Activated CD4-positive, alpha-beta T cell treated with anti-CD3 and anti-CD28 coated beads for 48 hours (primary cell): Measurements from ENCODE around the gene CD6.
A peak's percentile ranks its signal among the peaks of the same experiment; 100 is the strongest.

Source experiments
- DNase-seq: peaks from one replicate; pipeline ENCODE4 v3.0.0-alpha.2; 2020

CD6 gene

GRCh38 chr11:60971520-60971919, at the start of gene CD6:
CD6 (plus strand) TSS chr11:60971680; CDS start chr11:60971866, 186 bp downstream.
- peak; percentile 72 for DNase-seq

GRCh38 chr11:60921777-60922335, 49.6 kb upstream of the CD6 start:
- DNase-seq = no peak

- no peak for DNase-seq
Observed at GRCh38 chr11:60922906-60923305, 48.6 kb upstream of the CD6 start.

GRCh38 chr11:60923326-60923725, 48.2 kb upstream of the CD6 start:
- no peak for DNase-seq

- DNase-seq = no peak
Observed at GRCh38 chr11:60923800-60924109, 47.7 kb upstream of the CD6 start.

GRCh38 chr11:60924110-60924905, 47.2 kb upstream of the CD6 start, which contains the start of gene TMEM132A:
TMEM132A (plus strand) TSS chr11:60924460; CDS start chr11:60924634, 174 bp downstream.
- peak; percentile 32 for DNase-seq

GRCh38 chr11:60924906-60925853, 46.3 kb upstream of the CD6 start:
- no peak for DNase-seq

- DNase-seq = no peak
Observed at GRCh38 chr11:60925868-60926267, 45.6 kb upstream of the CD6 start.

- no peak for DNase-seq
Observed at GRCh38 chr11:60926500-60926899, 45.0 kb upstream of the CD6 start.

GRCh38 chr11:60927061-60927592, 44.4 kb upstream of the CD6 start:
- no peak for DNase-seq

- DNase-seq = no peak
Observed at GRCh38 chr11:60927600-60927999, 43.9 kb upstream of the CD6 start.

- no peak for DNase-seq
Observed at GRCh38 chr11:60928563-60929001, 42.9 kb upstream of the CD6 start.

- DNase-seq = no peak
Observed at GRCh38 chr11:60929764-60930163, 41.7 kb upstream of the CD6 start.

GRCh38 chr11:60930394-60930793, 41.1 kb upstream of the CD6 start:
- DNase-seq = no peak

- no peak for DNase-seq
Observed at GRCh38 chr11:60931917-60932316, 39.6 kb upstream of the CD6 start.

- no peak for DNase-seq
Observed at GRCh38 chr11:60932605-60933356, 38.7 kb upstream of the CD6 start.

- no peak for DNase-seq
Observed at GRCh38 chr11:60933416-60934123, 37.9 kb upstream of the CD6 start.

GRCh38 chr11:60934124-60934789, 37.2 kb upstream of the CD6 start:
- DNase-seq = no peak

- DNase-seq = no peak
Observed at GRCh38 chr11:60934790-60935605, 36.5 kb upstream of the CD6 start.
